Keratinocyte (primary cell): ENCODE measurements around the gene SYT2.

Experiments used
- EZH2 ChIP-seq: IDR thresholded peaks from one replicate; pipeline ENCODE4 v1.6.1; 2012; ENCODE audit warnings: inconsistent platforms, mild to moderate bottlenecking, low read length, moderate library complexity
- TF ChIP-seq, protein P1 (sequence below), 3 experiments: IDR thresholded peaks in 1 of 3; conservative IDR thresholded peaks in 1 of 3; optimal IDR thresholded peaks in 1 of 3; 2 replicates in 2 of 3; 3 replicates in 1 of 3; pipeline versions ENCODE3 to v1.5.1; 2011; ENCODE audit warnings: low read length in 3 of 3, mild to moderate bottlenecking in 3 of 3, moderate library complexity in 2 of 3, control low read depth in 1 of 3, inconsistent platforms in 1 of 3; ENCODE audit not compliant: insufficient read depth in 2 of 3; ENCODE audit errors: extremely low read depth in 1 of 3

DNA sequence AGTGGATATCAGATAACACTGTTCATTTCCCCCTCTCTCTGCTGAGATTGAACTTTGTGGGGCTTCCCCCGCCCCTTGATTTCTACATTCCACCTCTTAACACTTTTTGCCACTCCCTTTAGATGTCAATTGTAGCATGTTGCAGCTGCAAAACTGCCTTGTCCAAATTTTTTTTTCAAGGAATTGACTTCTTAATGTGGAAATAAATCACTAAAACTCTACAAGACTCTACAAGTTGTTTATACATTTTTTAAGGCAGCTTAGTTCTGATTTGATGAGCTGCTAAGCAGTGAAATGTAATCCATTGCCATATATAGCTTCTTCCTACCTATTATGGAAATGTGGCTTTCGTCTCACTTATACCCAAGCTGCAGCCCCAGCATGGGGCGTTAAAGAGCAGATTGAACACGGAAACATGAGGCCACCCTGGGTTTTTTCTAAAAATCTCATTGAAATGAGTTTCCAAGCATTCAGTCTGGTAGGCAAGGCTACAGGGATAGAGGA is 132.2 kb downstream of the SYT2 start:
- TF ChIP-seq, protein P1, sequence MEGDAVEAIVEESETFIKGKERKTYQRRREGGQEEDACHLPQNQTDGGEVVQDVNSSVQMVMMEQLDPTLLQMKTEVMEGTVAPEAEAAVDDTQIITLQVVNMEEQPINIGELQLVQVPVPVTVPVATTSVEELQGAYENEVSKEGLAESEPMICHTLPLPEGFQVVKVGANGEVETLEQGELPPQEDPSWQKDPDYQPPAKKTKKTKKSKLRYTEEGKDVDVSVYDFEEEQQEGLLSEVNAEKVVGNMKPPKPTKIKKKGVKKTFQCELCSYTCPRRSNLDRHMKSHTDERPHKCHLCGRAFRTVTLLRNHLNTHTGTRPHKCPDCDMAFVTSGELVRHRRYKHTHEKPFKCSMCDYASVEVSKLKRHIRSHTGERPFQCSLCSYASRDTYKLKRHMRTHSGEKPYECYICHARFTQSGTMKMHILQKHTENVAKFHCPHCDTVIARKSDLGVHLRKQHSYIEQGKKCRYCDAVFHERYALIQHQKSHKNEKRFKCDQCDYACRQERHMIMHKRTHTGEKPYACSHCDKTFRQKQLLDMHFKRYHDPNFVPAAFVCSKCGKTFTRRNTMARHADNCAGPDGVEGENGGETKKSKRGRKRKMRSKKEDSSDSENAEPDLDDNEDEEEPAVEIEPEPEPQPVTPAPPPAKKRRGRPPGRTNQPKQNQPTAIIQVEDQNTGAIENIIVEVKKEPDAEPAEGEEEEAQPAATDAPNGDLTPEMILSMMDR (optimal IDR thresholded peaks at IDR 0.05 in 1 of 3, IDR thresholded peaks at IDR 0.05 in 1 of 3, conservative IDR thresholded peaks at IDR 0.05 in 1 of 3; ENCODE audit: extremely low read depth in 1 of 3, insufficient read depth in 2 of 3, low read length in 3 of 3), result no peak
- TF ChIP-seq EZH2, result no peak
